Caco-2 (cell line): ENCODE results near the gene NCEH1. TPM values are rescaled to one million over a fixed set of nuclear protein-coding genes. Genes with fewer than 3 reads are reported as not detected.

ENCODE experiments used
- BruUV-seq: library from RNA; stranded (reverse); fragments of 400-500 nt; replicated peaks from 2 replicates; lab custom pipeline; 2021; lab: Mats Ljungman, UMichigan
- CTCF ChIA-PET: fragments of 300-600 bp; sonication (Branson Sonifier 250); formaldehyde crosslinking; loops from one replicate; lab custom pipeline; 2022; ENCODE audit warnings: antibody characterized with exemption; lab: Charles Lee
- POLR2A ChIA-PET: fragments of 300-600 bp; sonication (Branson Sonifier 250); formaldehyde crosslinking; loops from one replicate; lab custom pipeline; 2022; ENCODE audit warnings: antibody characterized with exemption; lab: Charles Lee
- DNase-seq, 2 experiments: peaks; one replicate each; pipeline versions ENCODE4 v3.0.0 to v3.0.0-alpha.2; 2020 to 2022
- H3K27me3 ChIP-seq: replicated peaks from 2 replicates; pipeline ENCODE4 v1.6.0; 2011; ENCODE audit warnings: low read length; ENCODE audit not compliant: control insufficient read depth, insufficient read depth
- H3K36me3 ChIP-seq: 2 replicates; pipeline ENCODE4 v1.5.1; 2011; ENCODE audit warnings: low read length; ENCODE audit not compliant: control insufficient read depth, insufficient read depth
- H3K4me1 ChIP-seq: fragments of 250-450 bp; sonication (Bioruptor Pico); 2 replicates; pipeline ENCODE4 v1.5.1; 2020; ENCODE audit warnings: mild to moderate bottlenecking
- H3K4me3 ChIP-seq: 2 replicates; pipeline ENCODE4 v1.5.1; 2011; ENCODE audit warnings: low read depth, mild to moderate bottlenecking, control low read depth, low read length
- H3K9me3 ChIP-seq: fragments of 250-450 bp; sonication (Bioruptor Pico); 2 replicates; pipeline ENCODE4 v1.5.1; 2020; ENCODE audit warnings: mild to moderate bottlenecking, moderate library complexity
- H3K27ac Mint-ChIP-seq: one replicate; pipeline ENCODE4 v1.8.0; 2022; ENCODE audit warnings: mixed read lengths; ENCODE audit not compliant: unreplicated experiment
- H3K27me3 Mint-ChIP-seq: one replicate; pipeline ENCODE4 v1.8.0; 2022; ENCODE audit warnings: mixed read lengths; ENCODE audit not compliant: insufficient read depth, unreplicated experiment
- H3K36me3 Mint-ChIP-seq: one replicate; pipeline ENCODE4 v1.8.0; 2022; ENCODE audit warnings: mild to moderate bottlenecking, mixed read lengths; ENCODE audit not compliant: insufficient read depth, unreplicated experiment
- H3K4me1 Mint-ChIP-seq: one replicate; pipeline ENCODE4 v1.8.0; 2022; ENCODE audit warnings: low read depth, mixed read lengths; ENCODE audit not compliant: unreplicated experiment
- H3K4me3 Mint-ChIP-seq: one replicate; pipeline ENCODE4 v1.8.0; 2022; ENCODE audit warnings: mild to moderate bottlenecking, moderate library complexity, mixed read lengths; ENCODE audit not compliant: unreplicated experiment
- H3K9me3 Mint-ChIP-seq: one replicate; pipeline ENCODE4 v1.8.0; 2022; ENCODE audit warnings: mixed read lengths; ENCODE audit not compliant: unreplicated experiment
- intact Hi-C: fragments of 100-400 bp; cut with micrococcal nuclease; formaldehyde crosslinking; loops from one replicate; pipeline ENCODE4 v1.10.0; 2022; ENCODE audit not compliant: unreplicated experiment
- total RNA-seq: library from RNA; stranded (reverse); gene quantifications from 2 replicates; pipeline ENCODE4 v1.2.3, GENCODE V29; 2022
- TF ChIP-seq, protein P1 (sequence below), 2 experiments: fragments of 200-600 bp in 1 of 2; IDR thresholded peaks; 1 replicate in 1 of 2; 2 replicates in 1 of 2; pipeline versions ENCODE4 v1.5.1 to v1.8.0; 2011 to 2022; ENCODE audit warnings: antibody characterized with exemption in 1 of 2, control low read depth in 1 of 2, inconsistent platforms in 1 of 2, low read depth in 1 of 2, low read length in 1 of 2, mild to moderate bottlenecking in 1 of 2, moderate library complexity in 1 of 2; ENCODE audit not compliant: insufficient read depth in 1 of 2, severe bottlenecking in 1 of 2, unreplicated experiment in 1 of 2

NCEH1 gene
- total RNA-seq, 1 experiment from 2014 or later: 10.1 TPM

DNA sequence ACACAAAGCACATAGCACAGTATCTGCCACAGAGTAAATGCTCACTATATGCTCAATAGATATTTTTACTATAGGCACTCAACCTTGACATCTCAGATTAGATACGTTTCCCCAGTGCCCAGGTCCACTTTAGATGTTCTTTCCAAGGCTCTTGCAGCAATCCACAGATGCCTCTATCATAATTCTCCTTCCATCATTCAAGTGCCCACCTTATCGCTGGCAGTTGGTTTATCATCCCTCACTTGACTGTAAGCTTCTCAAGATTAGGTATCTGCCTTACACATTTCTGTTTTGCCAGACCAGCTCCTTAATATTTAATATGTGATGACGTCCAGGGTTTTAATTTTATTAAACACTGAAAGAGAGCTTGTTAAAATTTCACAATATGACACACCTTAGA, 8.6 kb downstream of the NCEH1 start:
- peaks cover 13% of the 10 kb centered on the region for H3K4me1 ChIP-seq
- no peak overlapping the region for H3K4me3 ChIP-seq
- Mint-ChIP-seq H3K27me3 (no peaks in the 10 kb centered on the region), H3K27ac (no peak overlapping the region), H3K4me3 (no peak overlapping the region), H3K36me3 (no peaks in the 10 kb centered on the region), H3K4me1 (peaks cover 23% of the 10 kb centered on the region), H3K9me3 (no peaks in the 10 kb centered on the region)
- no peaks in the 10 kb centered on the region for H3K9me3 ChIP-seq
- no peaks in the 10 kb centered on the region for H3K36me3 ChIP-seq
- no peak for DNase-seq
- ChIA-PET POLR2A (interaction anchor here (1.0 kb wide), 1 partner anchor 29 kb away, joined by 3 read pairs; no protein-coding TSS in a partner anchor), CTCF (interaction anchor here (1.6 to 1.8 kb wide), 2 partner anchors 29 to 47 kb away, joined by 4 to 6 read pairs; no protein-coding TSS in a partner anchor)
- no peaks in the 10 kb centered on the region for H3K27me3 ChIP-seq
- TF ChIP-seq, protein P1, sequence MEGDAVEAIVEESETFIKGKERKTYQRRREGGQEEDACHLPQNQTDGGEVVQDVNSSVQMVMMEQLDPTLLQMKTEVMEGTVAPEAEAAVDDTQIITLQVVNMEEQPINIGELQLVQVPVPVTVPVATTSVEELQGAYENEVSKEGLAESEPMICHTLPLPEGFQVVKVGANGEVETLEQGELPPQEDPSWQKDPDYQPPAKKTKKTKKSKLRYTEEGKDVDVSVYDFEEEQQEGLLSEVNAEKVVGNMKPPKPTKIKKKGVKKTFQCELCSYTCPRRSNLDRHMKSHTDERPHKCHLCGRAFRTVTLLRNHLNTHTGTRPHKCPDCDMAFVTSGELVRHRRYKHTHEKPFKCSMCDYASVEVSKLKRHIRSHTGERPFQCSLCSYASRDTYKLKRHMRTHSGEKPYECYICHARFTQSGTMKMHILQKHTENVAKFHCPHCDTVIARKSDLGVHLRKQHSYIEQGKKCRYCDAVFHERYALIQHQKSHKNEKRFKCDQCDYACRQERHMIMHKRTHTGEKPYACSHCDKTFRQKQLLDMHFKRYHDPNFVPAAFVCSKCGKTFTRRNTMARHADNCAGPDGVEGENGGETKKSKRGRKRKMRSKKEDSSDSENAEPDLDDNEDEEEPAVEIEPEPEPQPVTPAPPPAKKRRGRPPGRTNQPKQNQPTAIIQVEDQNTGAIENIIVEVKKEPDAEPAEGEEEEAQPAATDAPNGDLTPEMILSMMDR (IDR thresholded peaks at IDR 0.05; ENCODE audit: insufficient read depth in 1 of 2, low read depth in 1 of 2, low read length in 1 of 2, severe bottlenecking in 1 of 2, unreplicated experiment in 1 of 2): no peak
- no TSS peak for BruUV-seq
- intact Hi-C loops: no loop called here

DNA sequence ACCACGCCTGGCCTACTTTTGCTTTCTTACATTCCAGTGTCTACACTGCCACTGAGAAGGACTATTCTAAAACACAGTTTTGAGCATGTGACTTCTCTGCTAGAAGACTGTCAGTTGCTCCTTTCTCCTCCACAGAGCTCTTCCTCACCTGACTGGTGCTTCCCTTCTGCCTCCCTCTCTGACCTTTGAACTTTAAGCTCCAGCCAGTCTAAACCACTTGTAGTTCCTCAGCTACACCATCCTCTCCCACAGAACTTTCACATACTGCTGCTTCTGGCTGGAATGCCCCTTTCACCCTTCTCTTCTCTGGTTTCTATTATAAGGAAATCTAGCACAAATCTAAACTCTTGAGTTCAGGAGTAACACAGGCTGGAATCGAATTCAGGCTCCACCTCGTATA, 9.1 kb downstream of the NCEH1 start:
- POLR2A ChIA-PET: interaction anchor here (1.0 kb wide), 1 partner anchor 29 kb away, joined by 3 read pairs; no protein-coding TSS in a partner anchor
- intact Hi-C loops: loop anchor here (1.0 kb wide), 1 partner anchor 9 kb away; no protein-coding TSS in a partner anchor

DNA sequence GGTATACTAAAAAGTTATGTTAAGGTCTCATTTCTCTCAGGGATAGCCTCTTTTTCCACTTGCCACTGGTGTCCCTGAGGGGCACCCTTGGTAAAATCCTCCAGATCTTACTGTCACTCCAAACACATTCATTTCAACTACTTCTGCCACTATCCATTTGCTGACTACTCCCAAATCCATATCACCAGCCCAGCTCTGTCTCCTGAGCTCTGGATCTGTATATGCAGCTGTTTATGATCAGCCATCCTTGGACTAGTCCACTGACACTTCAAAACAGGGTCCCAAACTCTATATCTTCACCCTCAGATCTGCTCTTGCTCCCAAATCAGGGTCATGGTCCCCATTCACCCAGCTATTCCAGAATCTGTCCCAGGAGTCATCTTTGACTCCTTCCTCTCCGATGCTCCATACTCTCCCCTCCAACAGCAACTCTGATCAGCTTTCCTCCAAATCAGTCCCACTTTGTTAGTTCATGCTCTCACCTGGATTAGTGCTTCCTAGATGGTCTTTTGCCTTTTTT, 9.9 kb downstream of the NCEH1 start:
- no peaks in the 10 kb centered on the region for H3K9me3 Mint-ChIP-seq
- Histone ChIP-seq H3K27me3 (no peaks in the 10 kb centered on the region), H3K4me1 (peaks cover 24% of the 10 kb centered on the region), H3K36me3 (no peaks in the 10 kb centered on the region), H3K9me3 (no peaks in the 10 kb centered on the region), H3K4me3 (no peak overlapping the region)
- H3K27ac Mint-ChIP-seq: peak overlapping the region; percentile 7
- intact Hi-C loops: loop anchor here (1.0 kb wide), 1 partner anchor 9 kb away; no protein-coding TSS in a partner anchor
- ChIA-PET POLR2A (interaction anchor here (0.6 kb wide), 1 partner anchor 1051 kb away, joined by 3 read pairs; no protein-coding TSS in a partner anchor), CTCF (interaction anchor here (1.6 to 1.8 kb wide), 2 partner anchors 28 to 48 kb away, joined by 4 to 6 read pairs; no protein-coding TSS in a partner anchor)
- no peaks in the 10 kb centered on the region for H3K36me3 Mint-ChIP-seq
- H3K4me3 Mint-ChIP-seq: no peak overlapping the region
- BruUV-seq: no TSS peak
- DNase-seq: no peak
- TF ChIP-seq, protein P1 (IDR thresholded peaks at IDR 0.05; ENCODE audit: insufficient read depth in 1 of 2, low read depth in 1 of 2, low read length in 1 of 2, severe bottlenecking in 1 of 2, unreplicated experiment in 1 of 2): no peak
- no peaks in the 10 kb centered on the region for H3K27me3 Mint-ChIP-seq
- peaks cover 23% of the 10 kb centered on the region for H3K4me1 Mint-ChIP-seq

More for the DNA sequence above, 9.1 kb downstream of the NCEH1 start:
- no peaks in the 10 kb centered on the region for H3K36me3 ChIP-seq
- H3K4me3 ChIP-seq: no peak overlapping the region
- CTCF ChIA-PET: interaction anchor here (1.6 to 1.8 kb wide), 2 partner anchors 29 to 47 kb away, joined by 4 to 6 read pairs; no protein-coding TSS in a partner anchor
- H3K27me3 Mint-ChIP-seq: no peaks in the 10 kb centered on the region
- H3K36me3 Mint-ChIP-seq: no peaks in the 10 kb centered on the region
- H3K9me3 Mint-ChIP-seq: no peaks in the 10 kb centered on the region
- H3K4me3 Mint-ChIP-seq: no peak overlapping the region
- peaks cover 17% of the 10 kb centered on the region for H3K4me1 ChIP-seq
- H3K27ac Mint-ChIP-seq: no peak overlapping the region
- DNase-seq: peak in 1 of 2 experiments; percentile 32
- H3K27me3 ChIP-seq: no peaks in the 10 kb centered on the region
- H3K4me1 Mint-ChIP-seq: peaks cover 23% of the 10 kb centered on the region
- no TSS peak for BruUV-seq
- TF ChIP-seq, protein P1 (IDR thresholded peaks at IDR 0.05; ENCODE audit: insufficient read depth in 1 of 2, low read depth in 1 of 2, low read length in 1 of 2, severe bottlenecking in 1 of 2, unreplicated experiment in 1 of 2): no peak
- H3K9me3 ChIP-seq: no peaks in the 10 kb centered on the region
